ENCODE data around the gene PTPN3. TPM values are rescaled to one million over a fixed set of nuclear protein-coding genes. Genes with fewer than 3 reads are reported as not detected.

Gene PTPN3
- total and polyA plus RNA-seq, 10 of the 15 experiments (the other 5 are each of a cell fraction or from before 2014, with no cell fraction given) = 0.18 to 1.3 (median 0.39) TPM

GRCh38 chr9:109477258-109478050 is 20.7 kb downstream of the PTPN3 start (continued):
- no peak for TF ChIP-seq CUX1 (IDR thresholded peaks at IDR 0.05; ENCODE audit: insufficient replicate concordance, low read depth, low read length)
- TF ChIP-seq SMAD1 (IDR thresholded peaks at IDR 0.05; ENCODE audit: low read depth, partially characterized antibody) = no peak
- TF ChIP-seq POLR2AphosphoS2 (IDR thresholded peaks at IDR 0.05; ENCODE audit: low read depth, low read length) = no peak
- TF ChIP-seq SUZ12 (IDR thresholded peaks at IDR 0.05; ENCODE audit: unreplicated experiment) = no peak
- 0 out of 2 replicates have a peak, but pooled peaks have one; percentile 19 for TF ChIP-seq DPF2 (IDR thresholded peaks at IDR 0.05)
- TF ChIP-seq SIN3A (IDR thresholded peaks at IDR 0.05; ENCODE audit: low read depth, low read length) = no peak
- TF ChIP-seq ELK1 (IDR thresholded peaks at IDR 0.05; ENCODE audit: low read depth, low read length) = no peak

Measured in GM12878 (cell line).